MCF 10A (cell line): ENCODE results near the gene CLDN16. TPM values are rescaled to one million over a fixed set of nuclear protein-coding genes. Genes with fewer than 3 reads are reported as not detected.

Source experiments
- BruUV-seq: library from RNA; stranded (reverse); fragments of 400-500 nt; replicated peaks from 2 replicates; lab custom pipeline; 2021; lab: Mats Ljungman, UMichigan
- CTCF ChIA-PET: fragments of 300-600 bp; sonication (Branson Sonifier 250); formaldehyde crosslinking; extraction: SDS; loops from one replicate; lab custom pipeline; 2021; ENCODE audit warnings: antibody characterized with exemption, inconsistent platforms; lab: Yijun Ruan, JAX
- POLR2A ChIA-PET: fragments of 300-600, 350-650 bp; sonication (Branson Sonifier 250); formaldehyde crosslinking; extraction: SDS; loops from one replicate; lab custom pipeline; 2020; ENCODE audit warnings: antibody characterized with exemption, inconsistent platforms; lab: Yijun Ruan, JAX
- DNase-seq: peaks from one replicate; pipeline ENCODE4 v3.0.0-alpha.2; 2018; ENCODE audit not compliant: unreplicated experiment
- H3K27ac Mint-ChIP-seq: one replicate; pipeline ENCODE4 v1.8.0; 2022; ENCODE audit warnings: mild to moderate bottlenecking, low read depth, mixed read lengths; ENCODE audit not compliant: unreplicated experiment
- H3K27me3 Mint-ChIP-seq: one replicate; pipeline ENCODE4 v1.8.0; 2022; ENCODE audit warnings: mixed read lengths; ENCODE audit not compliant: insufficient read depth, unreplicated experiment
- H3K36me3 Mint-ChIP-seq: one replicate; pipeline ENCODE4 v1.8.0; 2022; ENCODE audit warnings: mild to moderate bottlenecking, moderate library complexity, mixed read lengths; ENCODE audit not compliant: insufficient read depth, unreplicated experiment
- H3K4me1 Mint-ChIP-seq: one replicate; pipeline ENCODE4 v1.8.0; 2022; ENCODE audit warnings: mixed read lengths; ENCODE audit not compliant: insufficient read depth, unreplicated experiment
- H3K4me3 Mint-ChIP-seq: one replicate; pipeline ENCODE4 v1.8.0; 2022; ENCODE audit warnings: mild to moderate bottlenecking, moderate library complexity, mixed read lengths; ENCODE audit not compliant: unreplicated experiment
- H3K9me3 Mint-ChIP-seq: one replicate; pipeline ENCODE4 v1.8.0; 2022; ENCODE audit warnings: mixed read lengths; ENCODE audit not compliant: unreplicated experiment
- CTCF ChIP-seq: fragments of 200-600 bp; IDR thresholded peaks from one replicate; pipeline ENCODE4 v1.8.0; 2022; ENCODE audit warnings: antibody characterized with exemption, mild to moderate bottlenecking; ENCODE audit not compliant: unreplicated experiment
- intact Hi-C: fragments of 100-400 bp; cut with micrococcal nuclease; formaldehyde crosslinking; loops from 2 replicates; pipeline ENCODE4 v1.14.1; 2022
- total RNA-seq: library from RNA; stranded (reverse); gene quantifications from 2 replicates; pipeline ENCODE4 v1.2.3, GENCODE V29; 2022

CLDN16 gene
- total RNA-seq, 1 experiment from 2014 or later, result 0.23 TPM

- DNase-seq, result no peak
- CTCF ChIA-PET, result interaction anchor here (1.3 kb wide), 1 partner anchor 12 kb away, joined by 5 read pairs; no protein-coding TSS in a partner anchor
- Mint-ChIP-seq H3K9me3 (peaks cover 12% of the 10 kb centered on the region), H3K36me3 (peaks cover 1% of the 10 kb centered on the region), H3K4me3 (no peak overlapping the region), H3K4me1 (peaks cover 15% of the 10 kb centered on the region), H3K27ac (no peak overlapping the region), H3K27me3 (no peaks in the 10 kb centered on the region)
- POLR2A ChIA-PET, result interaction anchor here (0.8 kb wide), 1 partner anchor 288 kb away, joined by 3 read pairs; no protein-coding TSS in a partner anchor
- intact Hi-C loops, result no loop called here
- TF ChIP-seq CTCF, result no peak
- BruUV-seq, result no TSS peak
Measured at GRCh38 chr3:190429681-190430080, 41.7 kb downstream of the CLDN16 start.

- intact Hi-C loops, result no loop called here
- no peak for DNase-seq
- Mint-ChIP-seq H3K27me3 (no peaks in the 10 kb centered on the region), H3K36me3 (no peaks in the 10 kb centered on the region), H3K27ac (no peak overlapping the region), H3K9me3 (peaks cover 18% of the 10 kb centered on the region), H3K4me1 (peaks cover 18% of the 10 kb centered on the region), H3K4me3 (no peak overlapping the region)
- BruUV-seq, result no TSS peak
- ChIA-PET CTCF (interaction anchor here (0.6 kb wide), 1 partner anchor 1391 kb away, joined by 3 read pairs; no protein-coding TSS in a partner anchor), POLR2A (no interaction called here)
- TF ChIP-seq CTCF, result no peak
Measured at GRCh38 chr3:190430906-190431305, 42.9 kb downstream of the CLDN16 start.

GRCh38 chr3:190432216-190432615, 44.3 kb downstream of the CLDN16 start:
- ChIA-PET CTCF (no interaction called here), POLR2A (interaction anchor here (1.4 kb wide), 1 partner anchor 81 kb away, joined by 3 read pairs; the partner anchor contains the start of gene IL1RAP)
- DNase-seq, result peak; percentile 30
- no peaks in the 10 kb centered on the region for H3K36me3 Mint-ChIP-seq
- BruUV-seq, result no TSS peak
- H3K4me1 Mint-ChIP-seq, result peaks cover 18% of the 10 kb centered on the region
- H3K27me3 Mint-ChIP-seq, result no peaks in the 10 kb centered on the region
- H3K27ac Mint-ChIP-seq, result no peak overlapping the region
- no peak for TF ChIP-seq CTCF
- no peak overlapping the region for H3K4me3 Mint-ChIP-seq
- H3K9me3 Mint-ChIP-seq, result peaks cover 18% of the 10 kb centered on the region
- intact Hi-C loops, result no loop called here

GRCh38 chr3:190433626-190434025, 45.7 kb downstream of the CLDN16 start:
- H3K4me1 Mint-ChIP-seq, result peaks cover 18% of the 10 kb centered on the region
- H3K27ac Mint-ChIP-seq, result no peak overlapping the region
- H3K27me3 Mint-ChIP-seq, result no peaks in the 10 kb centered on the region
- intact Hi-C loops, result loop anchor here (1.0 kb wide), 1 partner anchor 207 kb away; no protein-coding TSS in a partner anchor
- no peak for TF ChIP-seq CTCF
- no peak for DNase-seq
- CTCF ChIA-PET, result no interaction called here
- H3K36me3 Mint-ChIP-seq, result no peaks in the 10 kb centered on the region
- peaks cover 18% of the 10 kb centered on the region for H3K9me3 Mint-ChIP-seq
- POLR2A ChIA-PET, result interaction anchor here (1.4 kb wide), 1 partner anchor 80 kb away, joined by 3 read pairs; the partner anchor contains the start of gene IL1RAP
- BruUV-seq, result no TSS peak
- no peak overlapping the region for H3K4me3 Mint-ChIP-seq
